Liver (tissue), 9 donors: ENCODE data around the gene POU2F2. TPM values are rescaled to one million over a fixed set of nuclear protein-coding genes. Genes with fewer than 3 reads are reported as not detected.

Experiments used
- DNase-seq: peaks from one replicate; pipeline ENCODE4 v3.0.0-alpha.2; 2017; ENCODE audit warnings: low spot score
- H3K27ac ChIP-seq, 2 donors: one replicate each; pipeline ENCODE4 v1.7.0; 2013; ENCODE audit warnings: inconsistent platforms in 2 of 2, low read length in 2 of 2, control low read depth in 1 of 2, low read depth in 1 of 2, mild to moderate bottlenecking in 1 of 2
- H3K27me3 ChIP-seq, 4 donors: one replicate each; pipeline versions ENCODE4 v1.6.1 to v1.7.0; 2013; ENCODE audit warnings: low read length in 3 of 4, inconsistent platforms in 1 of 4, mild to moderate bottlenecking in 1 of 4, moderate library complexity in 1 of 4; ENCODE audit not compliant: control insufficient read depth in 4 of 4, insufficient read depth in 4 of 4
- H3K36me3 ChIP-seq, 4 donors: one replicate each; pipeline versions ENCODE4 v1.6.1 to v1.7.0; 2013; ENCODE audit warnings: low read length in 3 of 4, mild to moderate bottlenecking in 3 of 4, low read depth in 1 of 4, moderate library complexity in 1 of 4; ENCODE audit not compliant: control insufficient read depth in 4 of 4, insufficient read depth in 3 of 4
- H3K4me1 ChIP-seq, 4 donors: one replicate each; pipeline versions ENCODE4 v1.6.1 to v1.7.0; 2013; ENCODE audit warnings: low read length in 3 of 4, mild to moderate bottlenecking in 3 of 4, moderate library complexity in 1 of 4; ENCODE audit not compliant: control insufficient read depth in 4 of 4, insufficient read depth in 4 of 4
- H3K4me3 ChIP-seq, 3 donors: one replicate each; pipeline versions ENCODE4 v1.6.1 to v1.7.0; 2013; ENCODE audit warnings: low read length in 3 of 3, control low read depth in 1 of 3, low read depth in 1 of 3, mild to moderate bottlenecking in 1 of 3
- H3K9ac ChIP-seq, 2 donors: one replicate each; pipeline ENCODE4 v1.7.0; 2013; ENCODE audit warnings: low read length in 2 of 2, mild to moderate bottlenecking in 2 of 2, moderate library complexity in 2 of 2, control low read depth in 1 of 2, low read depth in 1 of 2
- H3K9me3 ChIP-seq, 4 donors: one replicate each; pipeline versions ENCODE4 v1.6.1 to v1.7.0; 2013; ENCODE audit warnings: low read length in 3 of 4; ENCODE audit not compliant: control insufficient read depth in 4 of 4
- ATF3 ChIP-seq: IDR thresholded peaks from 2 replicates; pipeline ENCODE4 v1.6.1; 2016; ENCODE audit warnings: antibody characterized with exemption
- CTCF ChIP-seq: fragments of 150-350 bp; IDR thresholded peaks from 2 replicates; pipeline ENCODE4 v1.5.1; 2017; ENCODE audit warnings: improper control_type of control experiment, low read depth, low read length; ENCODE audit not compliant: missing input control
- EGR1 ChIP-seq, 2 donors: IDR thresholded peaks; 2 replicates each; pipeline ENCODE4 v1.6.1; 2016 to 2018; ENCODE audit warnings: antibody characterized with exemption in 2 of 2, low read depth in 2 of 2
- FOXA1 ChIP-seq: IDR thresholded peaks from 2 replicates; pipeline ENCODE4 v1.6.1; 2016; ENCODE audit warnings: antibody characterized with exemption
- FOXA2 ChIP-seq: IDR thresholded peaks from 2 replicates; pipeline ENCODE4 v1.6.1; 2016; ENCODE audit warnings: antibody characterized with exemption
- GABPA ChIP-seq, 2 donors: IDR thresholded peaks in 1 of 2; conservative IDR thresholded peaks in 1 of 2; 2 replicates each; pipeline ENCODE4 v1.6.1; 2016; ENCODE audit warnings: antibody characterized with exemption in 2 of 2, mild to moderate bottlenecking in 1 of 2, moderate library complexity in 1 of 2
- HNF4A ChIP-seq, 2 donors: conservative IDR thresholded peaks; 2 replicates each; pipeline ENCODE4 v1.6.1; 2016; ENCODE audit warnings: antibody characterized with exemption in 2 of 2, mild to moderate bottlenecking in 2 of 2
- HNF4G ChIP-seq: IDR thresholded peaks from 2 replicates; pipeline ENCODE4 v1.6.1; 2016; ENCODE audit warnings: antibody characterized with exemption
- JUND ChIP-seq, 2 donors: IDR thresholded peaks; 2 replicates each; pipeline ENCODE4 v1.6.1; 2016; ENCODE audit warnings: antibody characterized with exemption in 2 of 2
- MAX ChIP-seq: IDR thresholded peaks from 2 replicates; pipeline ENCODE4 v1.6.1; 2016; ENCODE audit warnings: antibody characterized with exemption
- NR2F2 ChIP-seq: IDR thresholded peaks from 2 replicates; pipeline ENCODE4 v1.6.1; 2016; ENCODE audit warnings: antibody characterized with exemption
- RAD21 ChIP-seq, 2 donors: IDR thresholded peaks; 2 replicates each; pipeline ENCODE4 v1.6.1; 2016; ENCODE audit warnings: antibody characterized with exemption in 2 of 2, mild to moderate bottlenecking in 2 of 2
- RXRA ChIP-seq, 2 donors: IDR thresholded peaks; 2 replicates each; pipeline ENCODE4 v1.6.1; 2017 to 2018; ENCODE audit warnings: antibody characterized with exemption in 2 of 2, mild to moderate bottlenecking in 1 of 2
- SP1 ChIP-seq: IDR thresholded peaks from 2 replicates; pipeline ENCODE4 v1.6.1; 2018; ENCODE audit warnings: antibody characterized with exemption, mild to moderate bottlenecking
- TAF1 ChIP-seq: conservative IDR thresholded peaks from 2 replicates; pipeline ENCODE4 v1.6.1; 2016; ENCODE audit warnings: antibody characterized with exemption, mild to moderate bottlenecking
- ZBTB33 ChIP-seq: IDR thresholded peaks from 2 replicates; pipeline ENCODE4 v1.6.1; 2016; ENCODE audit warnings: antibody characterized with exemption
- WGBS: extraction: QIAGEN DNeasy Blood & Tissue Kit; methylation state at CpG from one replicate; pipeline ENCODE4 v1.1.7; 2013; 5-methylcytosine and 5-hydroxymethylcytosine counted together
- polyA plus RNA-seq, 2 donors: library from polyadenylated mRNA; stranded (reverse) in 1 of 2; unstranded in 1 of 2; fragments of 200-250 nt in 1 of 2; fragments of >200 nt in 1 of 2; fragmentation: Nextera tagmentation in 1 of 2; extraction: Ambion mirVana in 1 of 2; gene quantifications; one replicate each; pipeline versions ENCODE4 v1.2.1 to v1.2.3, GENCODE V29; 2013 to 2015
- total RNA-seq, 2 donors: library from RNA; depleted of rRNA; stranded (reverse); fragments of >200 nt; gene quantifications; one replicate each; pipeline ENCODE4 v1.2.3, GENCODE V29; 2014
- donor health status: healthy.
- donor health status: healthy.
- donor health status: healthy.
- donor health status: healthy.
- donor health status: healthy.

The POU2F2 gene
- total and polyA plus RNA-seq, 4 donors = 0.75 to 1.2 (median 0.97) TPM

GRCh38 chr19:42130254-42130573 is 2.0 kb downstream of the POU2F2 start:
- H3K9ac ChIP-seq = no peak overlapping the region
- H3K4me1 ChIP-seq = peaks cover 0 to 14% (median 4%) of the 10 kb centered on the region in 4 donors
- DNase-seq = no peak
- H3K4me3 ChIP-seq = no peak overlapping the region
- peaks cover 0 to 3% (median 0%) of the 10 kb centered on the region in 4 donors for H3K27me3 ChIP-seq
- H3K27ac ChIP-seq = no peak overlapping the region
- H3K9me3 ChIP-seq = no peaks in the 10 kb centered on the region
- no peak for TF ChIP-seq MAX
- TF ChIP-seq SP1 = no peak
- no peak for TF ChIP-seq CTCF
- no peak for TF ChIP-seq FOXA1
- no peak for TF ChIP-seq GABPA (IDR thresholded peaks at IDR 0.05 in 1 of 2, conservative IDR thresholded peaks at IDR 0.05 in 1 of 2)
- TF ChIP-seq FOXA2 = no peak
- TF ChIP-seq JUND (IDR thresholded peaks at IDR 0.05) = no peak
- H3K36me3 ChIP-seq = no peaks in the 10 kb centered on the region

- no peak for DNase-seq
- Histone ChIP-seq H3K4me1 (peaks cover 0 to 14% (median 4%) of the 10 kb centered on the region in 4 donors), H3K27ac (no peak overlapping the region), H3K36me3 (no peaks in the 10 kb centered on the region), H3K27me3 (peaks cover 0 to 3% (median 0%) of the 10 kb centered on the region in 4 donors), H3K9ac (no peak overlapping the region), H3K4me3 (no peak overlapping the region), H3K9me3 (no peaks in the 10 kb centered on the region)
- TF ChIP-seq TAF1 (no peak), HNF4G (no peak), ATF3 (no peak), ZBTB33 (no peak), CTCF (no peak), MAX (no peak), SP1 (no peak), FOXA1 (no peak), HNF4A (conservative IDR thresholded peaks at IDR 0.05) (no peak), EGR1 (IDR thresholded peaks at IDR 0.05; ENCODE audit: low read depth in 2 of 2) (no peak), NR2F2 (no peak), RXRA (IDR thresholded peaks at IDR 0.05) (no peak), GABPA (IDR thresholded peaks at IDR 0.05 in 1 of 2, conservative IDR thresholded peaks at IDR 0.05 in 1 of 2) (no peak), RAD21 (IDR thresholded peaks at IDR 0.05) (no peak)
- WGBS = 58% methylated on average over 20 of the region's 20 CpGs
Measured at GRCh38 chr19:42129399-42130253, 2.6 kb downstream of the POU2F2 start.
